ENCODE results near the gene BAHCC1.
A peak's percentile ranks its signal among the peaks of the same experiment; 100 is the strongest.

Gene BAHCC1

GRCh38 chr17:81379523-81379942 is 15.7 kb upstream of the BAHCC1 start:
- 0 out of 2 replicates have a peak, but pooled peaks have one; percentile 20 for TF ChIP-seq CREB1 (IDR thresholded peaks at IDR 0.05; ENCODE audit: low read depth)
- peak; percentile 14; the same call in 1 of the 2 replicates for TF ChIP-seq RAD21 (IDR thresholded peaks at IDR 0.05; ENCODE audit: low read depth)
- no peak for TF ChIP-seq NFIC (IDR thresholded peaks at IDR 0.05)

GRCh38 chr17:81380131-81380530 is 15.1 kb upstream of the BAHCC1 start:
- no peak for TF ChIP-seq TEAD4 (IDR thresholded peaks at IDR 0.05)
- TF ChIP-seq REST (IDR thresholded peaks at IDR 0.05; ENCODE audit: low read depth): no peak
- no peak for TF ChIP-seq MAX (IDR thresholded peaks at IDR 0.05)
- no peak for TF ChIP-seq FOXM1 (IDR thresholded peaks at IDR 0.05; ENCODE audit: borderline replicate concordance, low read depth)
- no peak for TF ChIP-seq CREB1 (IDR thresholded peaks at IDR 0.05; ENCODE audit: low read depth)
- no peak for TF ChIP-seq USF1 (IDR thresholded peaks at IDR 0.05)
- TF ChIP-seq TCF12 (IDR thresholded peaks at IDR 0.05; ENCODE audit: low read depth): no peak
- TF ChIP-seq YY1 (IDR thresholded peaks at IDR 0.05; ENCODE audit: low read depth): no peak
- no peak for TF ChIP-seq RAD21 (IDR thresholded peaks at IDR 0.05; ENCODE audit: low read depth)
- no peak for TF ChIP-seq CEBPB (IDR thresholded peaks at IDR 0.05)
- no peak for TF ChIP-seq EP300 (IDR thresholded peaks at IDR 0.05; ENCODE audit: borderline replicate concordance)

- TF ChIP-seq YY1 (IDR thresholded peaks at IDR 0.05; ENCODE audit: low read depth): no peak
Observed at GRCh38 chr17:81380666-81381518, 14.4 kb upstream of the BAHCC1 start.

GRCh38 chr17:81381632-81382577 is 13.4 kb upstream of the BAHCC1 start:
- TF ChIP-seq MAX (IDR thresholded peaks at IDR 0.05) (no peak), TEAD4 (IDR thresholded peaks at IDR 0.05) (no peak), CEBPB (IDR thresholded peaks at IDR 0.05) (no peak), NFIC (IDR thresholded peaks at IDR 0.05) (no peak), RAD21 (IDR thresholded peaks at IDR 0.05; ENCODE audit: low read depth) (no peak), YY1 (IDR thresholded peaks at IDR 0.05; ENCODE audit: low read depth) (no peak), FOXM1 (IDR thresholded peaks at IDR 0.05; ENCODE audit: borderline replicate concordance, low read depth) (no peak), TAF1 (IDR thresholded peaks at IDR 0.05; ENCODE audit: low read depth) (no peak), EGR1 (IDR thresholded peaks at IDR 0.05) (no peak), USF1 (IDR thresholded peaks at IDR 0.05) (no peak), REST (IDR thresholded peaks at IDR 0.05; ENCODE audit: low read depth) (no peak), TCF12 (IDR thresholded peaks at IDR 0.05; ENCODE audit: low read depth) (no peak), CREB1 (IDR thresholded peaks at IDR 0.05; ENCODE audit: low read depth) (no peak), ZBTB7A (IDR thresholded peaks at IDR 0.05; ENCODE audit: low read depth) (no peak), EP300 (IDR thresholded peaks at IDR 0.05; ENCODE audit: borderline replicate concordance) (no peak)

GRCh38 chr17:81382851-81383250 is 12.4 kb upstream of the BAHCC1 start:
- TF ChIP-seq RAD21 (IDR thresholded peaks at IDR 0.05; ENCODE audit: low read depth) (no peak), ZBTB7A (IDR thresholded peaks at IDR 0.05; ENCODE audit: low read depth) (no peak), TEAD4 (IDR thresholded peaks at IDR 0.05) (no peak), REST (IDR thresholded peaks at IDR 0.05; ENCODE audit: low read depth) (no peak), TAF1 (IDR thresholded peaks at IDR 0.05; ENCODE audit: low read depth) (no peak), CEBPB (IDR thresholded peaks at IDR 0.05) (no peak), YY1 (IDR thresholded peaks at IDR 0.05; ENCODE audit: low read depth) (no peak), FOXM1 (IDR thresholded peaks at IDR 0.05; ENCODE audit: borderline replicate concordance, low read depth) (no peak), MAX (IDR thresholded peaks at IDR 0.05) (no peak), USF1 (IDR thresholded peaks at IDR 0.05) (no peak)
